Activated CD4-positive, alpha-beta T cell treated with anti-CD3 and anti-CD28 coated beads, Interleukin-2, amount 50 U/mL, for 16 hours (primary cell): ENCODE results near the gene CTNNA2.

Source experiments
- DNase-seq: peaks from one replicate; pipeline ENCODE4 v3.0.0-alpha.2; 2020

CTNNA2 gene

GRCh38 chr2:80527119-80527518 is 1014.3 kb downstream of the CTNNA2 start:
- DNase-seq: no peak

GRCh38 chr2:80529466-80530165 is 1016.8 kb downstream of the CTNNA2 start:
- no peak for DNase-seq

- no peak for DNase-seq
Observed at GRCh38 chr2:80530442-80531064, 1017.7 kb downstream of the CTNNA2 start.

- DNase-seq: no peak
Observed at GRCh38 chr2:80531319-80531718, 1018.5 kb downstream of the CTNNA2 start.

- DNase-seq: no peak
Observed at GRCh38 chr2:80545420-80546210, 1032.8 kb downstream of the CTNNA2 start.

- no peak for DNase-seq
Observed at GRCh38 chr2:80546766-80547165, 1033.9 kb downstream of the CTNNA2 start.

- no peak for DNase-seq
Observed at GRCh38 chr2:80547344-80547743, 1034.5 kb downstream of the CTNNA2 start.

- DNase-seq: no peak
Observed at GRCh38 chr2:80548469-80548868, 1035.6 kb downstream of the CTNNA2 start.

- no peak for DNase-seq
Observed at GRCh38 chr2:80549901-80550300, 1037.0 kb downstream of the CTNNA2 start.

GRCh38 chr2:80560326-80560725 is 1047.5 kb downstream of the CTNNA2 start:
- DNase-seq: no peak

GRCh38 chr2:80568011-80568410 is 1055.2 kb downstream of the CTNNA2 start:
- no peak for DNase-seq

GRCh38 chr2:80573167-80573566 is 1060.3 kb downstream of the CTNNA2 start:
- no peak for DNase-seq

- no peak for DNase-seq
Observed at GRCh38 chr2:80573950-80574349, 1061.1 kb downstream of the CTNNA2 start.

- DNase-seq: no peak
Observed at GRCh38 chr2:80579756-80580155, 1066.9 kb downstream of the CTNNA2 start.

- no peak for DNase-seq
Observed at GRCh38 chr2:80591233-80591632, 1078.4 kb downstream of the CTNNA2 start.

GRCh38 chr2:80592106-80592505 is 1079.3 kb downstream of the CTNNA2 start:
- no peak for DNase-seq

- DNase-seq: no peak
Observed at GRCh38 chr2:80610108-80610507, 1097.3 kb downstream of the CTNNA2 start.

GRCh38 chr2:80621656-80622055 is 1108.8 kb downstream of the CTNNA2 start:
- no peak for DNase-seq

GRCh38 chr2:80624062-80624461 is 1111.2 kb downstream of the CTNNA2 start:
- no peak for DNase-seq

GRCh38 chr2:80634590-80634989 is 1121.7 kb downstream of the CTNNA2 start:
- DNase-seq: no peak

GRCh38 chr2:80638783-80639182 is 1125.9 kb downstream of the CTNNA2 start:
- no peak for DNase-seq

- DNase-seq: no peak
Observed at GRCh38 chr2:80642465-80642864, 1129.6 kb downstream of the CTNNA2 start.

- DNase-seq: no peak
Observed at GRCh38 chr2:80643598-80643997, 1130.7 kb downstream of the CTNNA2 start.

- DNase-seq: no peak
Observed at GRCh38 chr2:80651435-80651834, 1138.6 kb downstream of the CTNNA2 start.
